Stimulated activated CD8-positive, alpha-beta memory T cell treated with anti-CD3 and anti-CD28 coated beads, Interleukin-15, amount 100 ng/mL, for 1 hour (primary cell): ENCODE results near the gene LSAMP.

Experiments
- DNase-seq: peaks from one replicate; pipeline ENCODE4 v3.0.0-alpha.2; 2020; ENCODE audit warnings: low read depth

The LSAMP gene

GRCh38 chr3:116161575-116162525 is 283.4 kb downstream of the LSAMP start:
- DNase-seq: no peak

DNA sequence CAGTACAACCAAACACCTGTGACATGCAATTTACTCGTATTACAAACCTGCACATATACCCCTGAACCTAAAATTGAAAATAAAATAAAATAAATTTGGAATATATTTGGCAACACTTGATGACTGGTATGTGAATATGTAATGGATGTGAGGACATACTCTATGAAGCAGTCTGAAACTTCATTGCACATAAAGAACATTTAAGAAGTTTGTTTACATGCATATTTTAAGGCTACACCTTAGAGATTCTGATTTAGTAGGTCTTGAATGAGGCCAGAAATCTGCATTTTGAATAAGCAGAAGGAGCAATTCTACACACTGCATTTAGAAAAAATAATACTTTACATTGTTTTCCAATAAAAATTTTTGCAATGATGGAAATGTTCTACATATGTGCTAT is 284.7 kb downstream of the LSAMP start:
- DNase-seq: no peak

DNA sequence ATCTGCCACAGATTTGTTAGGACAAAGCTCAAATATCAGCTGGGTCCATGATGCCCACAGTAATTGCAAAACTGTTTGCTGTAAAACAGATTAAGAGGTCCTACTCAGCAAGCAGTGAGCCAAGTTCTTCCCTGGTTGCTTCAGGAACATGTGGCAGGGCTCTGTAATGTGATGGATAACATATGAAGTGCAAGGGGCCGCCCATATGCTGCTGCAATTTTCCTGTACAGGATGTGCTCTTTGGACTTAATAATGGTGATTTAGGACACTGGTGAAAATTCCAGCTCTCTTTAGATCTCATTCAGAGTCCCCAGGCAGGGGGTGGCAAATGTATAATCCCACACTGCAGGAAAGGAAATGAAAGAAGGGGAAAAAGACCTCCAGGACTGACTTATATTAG is 289.4 kb downstream of the LSAMP start:
- no peak for DNase-seq

DNA sequence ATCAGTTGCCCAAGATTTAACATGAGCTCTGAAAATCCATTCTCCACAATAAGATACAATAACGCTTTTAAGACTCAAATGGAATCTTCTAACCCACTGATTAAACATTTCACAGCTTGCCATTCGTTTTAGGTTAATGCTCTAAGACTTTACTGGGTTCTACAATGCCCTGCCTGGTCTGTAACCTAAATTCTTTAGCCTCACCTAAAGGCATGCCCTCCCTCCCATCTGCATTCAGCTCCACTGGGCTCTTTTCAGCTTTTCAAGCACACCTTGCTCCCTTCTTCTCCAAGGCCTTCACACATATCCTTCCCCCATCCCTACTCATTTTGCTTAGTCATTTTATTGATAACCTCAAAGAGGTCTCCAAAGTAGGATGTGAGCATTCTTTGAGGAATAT is 290.9 kb downstream of the LSAMP start:
- DNase-seq: no peak

- no peak for DNase-seq
Observed at GRCh38 chr3:116153174-116153573, 292.1 kb downstream of the LSAMP start.

GRCh38 chr3:116150655-116151167 is 294.6 kb downstream of the LSAMP start:
- DNase-seq: no peak

- no peak for DNase-seq
Observed at GRCh38 chr3:116148881-116149851, 296.1 kb downstream of the LSAMP start.

DNA sequence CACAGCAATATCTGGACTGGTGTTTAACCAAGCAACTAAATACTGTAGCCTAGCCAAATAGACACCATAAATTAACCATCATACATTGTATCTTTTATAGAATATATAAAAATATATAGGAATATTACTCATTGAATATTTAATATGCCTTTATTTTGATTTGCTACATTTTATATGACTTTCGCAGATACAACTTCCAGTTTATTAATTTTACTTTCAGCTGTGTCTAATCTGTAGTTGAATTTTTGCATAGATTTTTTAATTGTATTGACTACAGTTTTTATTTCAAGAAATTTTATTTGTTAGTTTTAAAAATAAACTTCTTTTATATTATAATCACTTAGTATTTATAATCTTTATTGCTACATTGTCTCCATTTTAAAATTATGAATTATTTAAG is 299.7 kb downstream of the LSAMP start:
- no peak for DNase-seq

DNA sequence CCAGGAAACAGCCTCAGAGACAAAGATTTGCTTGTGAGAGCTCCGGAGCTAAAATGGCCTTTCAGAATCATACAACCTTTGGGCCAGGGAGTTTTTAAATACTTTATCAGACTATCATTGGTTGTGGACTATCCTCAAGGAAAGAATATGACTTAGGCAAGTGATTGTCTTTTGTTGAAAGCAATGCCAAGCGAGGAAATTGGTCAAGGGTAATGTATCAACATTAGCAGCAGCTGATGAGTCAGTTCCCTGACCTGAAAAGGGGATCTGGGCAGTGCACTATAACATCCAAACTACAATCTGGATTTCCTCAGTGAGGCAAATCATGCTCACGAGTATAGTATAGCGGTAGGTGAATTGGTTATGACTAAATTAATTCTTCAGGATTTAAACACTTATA is 303.6 kb downstream of the LSAMP start:
- DNase-seq: no peak

GRCh38 chr3:116140100-116140689 is 305.1 kb downstream of the LSAMP start:
- no peak for DNase-seq

GRCh38 chr3:116139641-116140040 is 305.6 kb downstream of the LSAMP start:
- no peak for DNase-seq

DNA sequence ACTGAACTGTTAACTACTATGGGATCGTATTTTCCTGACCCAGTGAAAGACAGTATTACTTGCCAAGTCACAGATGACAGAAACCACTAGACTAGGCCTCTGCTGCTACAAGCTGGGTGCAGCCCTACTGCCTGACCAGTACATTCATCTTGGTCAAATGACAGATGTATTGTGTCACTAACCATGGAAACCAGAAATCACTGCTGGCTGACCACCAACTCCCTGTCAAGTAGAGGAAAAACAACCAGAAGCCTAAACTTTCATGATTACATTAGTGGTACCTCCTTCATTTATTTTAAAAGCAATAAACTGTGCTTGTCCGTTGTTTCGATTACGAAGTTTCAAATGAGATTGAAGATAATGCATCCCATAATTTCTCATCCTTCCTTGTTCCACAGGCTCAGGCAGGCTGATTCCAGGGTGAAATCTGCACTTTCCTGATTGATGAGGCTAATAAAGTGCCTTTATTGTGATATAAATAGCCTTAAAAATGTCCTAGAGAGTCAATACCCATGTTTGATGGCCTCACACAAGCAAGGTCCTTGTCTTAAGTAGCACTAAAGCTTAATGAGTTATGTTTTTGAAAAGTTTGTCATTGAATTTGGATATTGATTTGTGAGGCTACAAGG is 309.7 kb downstream of the LSAMP start:
- no peak for DNase-seq

DNA sequence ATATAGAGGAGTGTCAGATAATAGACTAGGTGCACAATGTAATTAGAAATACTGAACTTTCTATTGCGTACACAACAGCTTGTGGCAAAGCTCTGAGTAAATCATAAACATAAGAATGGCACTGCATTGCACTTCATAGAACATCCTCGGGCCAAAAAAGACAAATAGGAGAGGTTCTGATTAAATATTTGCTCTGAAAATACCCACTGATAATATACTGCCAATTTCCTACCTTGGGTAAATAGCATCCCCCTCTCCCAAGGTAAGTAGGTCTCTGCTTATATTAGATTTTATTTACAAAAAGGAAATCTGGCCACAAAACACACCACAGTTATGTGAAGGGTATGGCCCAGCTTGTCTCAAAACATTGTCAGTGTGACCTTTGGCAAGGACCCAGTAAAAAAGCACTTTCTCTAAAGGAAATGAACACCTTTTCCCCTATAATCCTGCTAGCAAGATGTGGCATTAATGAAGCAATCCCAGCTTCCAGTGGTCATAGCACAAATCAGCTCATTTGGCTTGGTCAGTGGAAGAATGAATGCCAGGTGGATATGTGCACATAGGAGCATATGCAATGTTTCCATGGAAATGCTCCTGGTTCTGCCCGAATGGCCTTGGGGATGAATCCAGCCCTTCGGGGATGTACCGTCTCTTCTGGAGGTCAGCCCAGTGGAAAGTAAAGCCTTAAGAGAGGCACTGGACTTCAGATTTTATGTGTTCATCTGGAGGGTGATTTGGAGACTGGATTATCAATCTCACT is 315.9 kb downstream of the LSAMP start:
- DNase-seq: no peak

GRCh38 chr3:116127464-116127863 is 317.8 kb downstream of the LSAMP start:
- no peak for DNase-seq

DNA sequence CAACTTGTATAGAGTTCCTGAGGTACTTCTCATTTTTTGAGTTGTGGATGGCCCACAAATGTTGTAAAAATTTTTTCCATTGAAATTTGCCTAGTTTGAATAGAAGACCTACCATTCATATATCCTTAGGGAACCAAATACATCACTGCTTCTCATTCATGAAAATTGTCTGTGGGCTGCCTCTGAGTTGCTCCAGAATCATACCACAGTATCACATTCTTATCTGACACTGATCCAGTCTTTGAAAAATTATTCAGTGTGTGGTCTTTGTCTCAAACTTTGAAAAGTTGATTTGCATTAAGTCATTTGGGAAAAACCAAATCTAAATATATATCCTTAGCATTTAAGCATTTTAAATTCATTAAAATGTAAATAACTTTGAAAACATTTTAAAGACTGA is 321.1 kb downstream of the LSAMP start:
- no peak for DNase-seq

DNA sequence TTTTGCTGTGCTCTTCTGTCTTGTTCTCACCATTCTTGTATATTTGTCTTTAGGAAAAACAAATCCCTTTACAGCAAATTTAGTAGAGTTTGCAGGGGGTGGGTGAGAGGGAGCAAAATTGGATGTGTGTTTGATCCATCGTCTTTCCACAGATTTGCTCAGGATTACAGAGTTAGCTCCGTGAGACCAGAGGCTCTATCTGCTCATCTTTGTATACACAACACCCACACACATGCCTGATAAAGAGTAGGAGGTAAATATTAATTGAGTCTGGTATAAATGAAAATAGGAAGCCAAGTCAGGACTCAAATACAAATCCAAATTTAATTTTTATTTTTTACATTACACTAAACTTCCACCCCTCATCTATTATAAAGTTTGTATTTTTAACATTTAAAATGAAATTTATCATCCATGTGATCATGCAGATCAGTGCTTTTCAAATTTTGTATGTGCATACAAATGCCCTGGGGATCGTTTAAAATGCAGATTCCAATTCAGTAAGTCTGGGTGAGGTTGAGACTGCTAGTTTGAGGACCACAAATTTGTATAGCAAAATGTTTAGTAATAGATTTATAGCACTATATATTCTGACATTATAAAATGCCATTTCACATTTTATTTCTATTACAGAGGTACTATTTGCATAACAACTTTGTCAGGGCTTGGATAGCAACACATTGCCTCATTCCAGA is 326.7 kb downstream of the LSAMP start:
- DNase-seq: no peak

DNA sequence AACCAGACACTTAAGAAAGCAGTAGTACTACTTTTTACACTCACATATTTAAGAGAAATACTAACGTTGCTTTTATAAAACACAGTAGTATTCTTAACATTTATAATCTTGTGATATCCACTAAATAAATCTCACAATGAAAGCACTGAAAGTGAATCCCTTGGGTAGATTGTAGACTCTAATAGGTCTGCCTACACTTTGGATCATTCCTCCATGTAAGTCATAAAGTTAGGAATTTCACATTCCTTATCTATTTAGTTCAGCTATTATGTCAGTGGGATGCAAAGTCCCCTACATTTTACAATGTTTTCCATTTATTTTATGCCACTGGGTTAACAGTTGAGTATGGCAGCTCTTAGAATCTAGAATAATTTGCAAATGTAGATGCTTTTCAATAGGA is 330.7 kb downstream of the LSAMP start:
- no peak for DNase-seq

DNA sequence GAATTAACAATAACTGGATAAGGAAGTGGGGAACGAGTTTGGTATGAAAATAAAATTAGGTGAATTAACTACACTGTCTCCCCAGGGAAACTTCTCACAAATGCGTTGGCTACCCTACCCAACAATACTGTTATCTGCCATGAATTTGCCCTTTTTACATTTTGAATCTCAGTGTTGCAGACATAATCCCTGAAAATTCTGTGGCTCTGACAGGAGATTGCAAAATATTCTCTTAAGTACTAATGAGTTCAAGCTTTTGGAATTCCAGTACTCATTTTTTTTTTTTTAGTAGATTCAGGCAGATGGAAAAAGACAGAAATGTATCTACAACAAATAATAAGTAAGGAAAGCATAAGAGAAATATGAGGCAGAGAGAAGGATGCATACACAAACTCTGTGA is 332.6 kb downstream of the LSAMP start:
- DNase-seq: no peak

GRCh38 chr3:116111765-116112164 is 333.5 kb downstream of the LSAMP start:
- DNase-seq: no peak

DNA sequence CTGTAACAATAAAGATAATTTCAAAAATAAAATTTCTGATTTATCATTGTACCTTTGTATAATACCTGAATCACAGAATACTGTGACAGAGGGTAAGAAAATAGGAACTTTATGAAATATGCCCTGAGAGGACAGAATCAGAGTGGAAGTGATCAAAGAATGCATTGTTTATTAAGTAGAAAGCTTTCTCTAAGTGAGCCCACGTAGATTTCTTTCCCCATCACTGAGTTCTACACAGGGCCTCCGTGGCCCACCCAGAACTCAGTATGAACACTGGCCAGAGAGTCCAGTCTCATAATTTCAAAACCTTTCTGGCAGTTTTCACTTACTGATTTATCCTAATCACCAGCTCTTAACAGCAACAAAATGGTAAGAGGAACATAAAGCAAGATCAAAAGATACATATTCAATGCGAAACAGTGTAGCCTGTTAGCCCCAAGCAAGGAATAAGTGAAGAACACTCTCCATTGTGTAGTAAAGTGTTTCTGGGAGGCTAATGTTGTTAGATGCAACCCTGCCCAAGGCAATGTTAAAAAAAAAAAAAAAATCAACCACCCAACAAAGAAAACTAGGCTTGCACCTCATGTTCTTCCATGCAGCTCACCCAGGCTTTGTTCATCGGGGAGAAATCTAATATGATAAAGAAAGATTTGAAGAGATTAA is 341.3 kb downstream of the LSAMP start:
- no peak for DNase-seq
